ENCODE results near the gene ZNF76.

Gene ZNF76

DNA sequence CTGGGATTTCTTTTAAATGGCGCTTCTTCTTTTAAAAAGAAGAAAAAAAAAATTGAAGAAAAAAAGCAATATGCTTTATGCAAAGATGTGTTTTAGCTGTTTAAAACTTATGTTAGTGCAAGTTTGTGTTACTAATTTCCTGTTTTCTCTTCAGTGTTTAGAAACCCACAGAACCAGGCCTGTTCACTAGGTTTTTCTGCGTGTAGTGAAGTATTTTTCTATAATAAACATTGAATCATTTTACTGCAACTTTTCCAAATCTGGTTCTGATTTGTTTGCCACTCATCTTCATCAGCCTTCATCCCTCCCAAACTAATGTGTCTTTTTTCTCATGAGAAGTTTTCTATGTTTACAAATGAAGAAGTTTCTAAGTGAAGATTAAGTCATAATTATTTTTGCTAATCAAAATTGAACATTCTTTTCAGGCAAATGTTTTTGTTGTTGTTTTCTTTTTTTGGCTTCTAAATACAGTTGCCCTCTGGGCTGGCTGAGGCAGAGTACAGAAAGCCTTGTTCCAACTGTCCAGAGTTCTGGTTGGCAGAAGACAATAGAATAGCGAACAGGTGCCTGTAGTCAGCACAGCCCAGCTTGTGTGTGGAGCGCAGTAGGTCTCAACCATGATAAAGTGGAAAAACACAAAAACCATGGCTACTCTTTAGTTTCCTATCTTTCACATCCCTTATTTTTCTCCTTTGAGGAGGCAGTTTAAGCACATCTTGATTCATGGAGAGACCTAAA lies 14.5 kb downstream of the ZNF76 start:
- no peak for DNase-seq

GRCh38 chr6:35275744-35276260 lies 16.3 kb downstream of the ZNF76 start:
- no peak for DNase-seq

- DNase-seq = no peak
Observed at GRCh38 chr6:35278708-35279107, 19.2 kb downstream of the ZNF76 start.

DNA sequence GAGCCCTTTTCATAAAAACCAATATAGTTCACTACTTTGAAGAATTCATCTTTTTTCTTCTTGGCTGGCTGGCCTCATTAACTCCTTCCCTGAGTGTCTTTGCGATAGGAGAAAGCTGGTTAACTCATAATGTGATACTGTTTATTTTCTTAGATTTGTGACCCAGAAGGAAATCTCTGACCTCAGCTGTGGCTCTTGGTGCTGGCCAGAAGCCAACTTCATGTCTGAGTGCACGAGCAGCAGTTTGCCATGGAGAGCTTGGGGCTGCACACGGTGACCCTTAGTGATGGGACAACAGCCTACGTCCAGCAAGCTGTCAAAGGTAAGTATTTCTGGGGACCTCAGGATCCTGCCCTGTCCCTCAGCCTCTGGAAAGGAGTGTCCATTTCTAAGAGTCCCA lies 21.4 kb downstream of the ZNF76 start:
- DNase-seq = no peak

DNA sequence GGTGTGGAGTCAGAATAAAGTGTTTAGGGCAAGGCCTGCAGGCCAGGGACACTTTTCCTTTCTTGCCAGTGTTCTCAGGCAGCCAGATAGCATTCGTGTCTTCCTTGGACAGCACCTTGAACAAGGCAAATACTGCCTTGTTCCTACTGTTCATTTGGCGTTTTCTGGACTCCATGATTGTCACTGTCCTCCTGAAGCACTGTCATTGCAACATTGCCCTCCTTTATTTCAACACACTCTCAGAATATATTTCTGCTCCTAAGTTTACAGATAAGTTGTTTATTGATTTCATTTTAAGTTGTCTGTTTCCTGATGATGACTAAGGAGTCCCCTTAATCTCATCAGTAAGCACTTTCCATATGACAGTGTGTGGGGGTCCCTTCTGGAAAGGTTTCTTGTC lies 22.9 kb downstream of the ZNF76 start:
- DNase-seq = no peak

DNA sequence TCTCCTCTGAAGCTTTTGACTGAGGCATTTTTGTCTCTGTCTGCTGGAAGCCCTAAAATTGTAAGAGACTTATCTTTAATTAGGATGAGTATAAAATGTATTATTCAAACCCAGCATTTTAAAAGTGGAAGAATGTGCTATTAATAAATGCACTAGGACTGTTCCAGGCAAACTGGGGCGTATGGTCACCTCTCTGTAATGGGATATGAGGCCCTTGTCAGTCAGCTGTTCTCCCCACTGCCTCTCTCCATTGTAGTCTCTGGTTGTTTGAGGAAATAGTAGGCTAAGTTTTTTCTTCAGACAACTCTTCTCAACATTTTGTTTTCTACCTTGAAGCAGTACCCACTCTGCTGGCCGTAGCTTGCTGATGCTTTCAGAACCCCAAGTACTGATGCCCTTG lies 23.8 kb downstream of the ZNF76 start:
- DNase-seq = no peak

DNA sequence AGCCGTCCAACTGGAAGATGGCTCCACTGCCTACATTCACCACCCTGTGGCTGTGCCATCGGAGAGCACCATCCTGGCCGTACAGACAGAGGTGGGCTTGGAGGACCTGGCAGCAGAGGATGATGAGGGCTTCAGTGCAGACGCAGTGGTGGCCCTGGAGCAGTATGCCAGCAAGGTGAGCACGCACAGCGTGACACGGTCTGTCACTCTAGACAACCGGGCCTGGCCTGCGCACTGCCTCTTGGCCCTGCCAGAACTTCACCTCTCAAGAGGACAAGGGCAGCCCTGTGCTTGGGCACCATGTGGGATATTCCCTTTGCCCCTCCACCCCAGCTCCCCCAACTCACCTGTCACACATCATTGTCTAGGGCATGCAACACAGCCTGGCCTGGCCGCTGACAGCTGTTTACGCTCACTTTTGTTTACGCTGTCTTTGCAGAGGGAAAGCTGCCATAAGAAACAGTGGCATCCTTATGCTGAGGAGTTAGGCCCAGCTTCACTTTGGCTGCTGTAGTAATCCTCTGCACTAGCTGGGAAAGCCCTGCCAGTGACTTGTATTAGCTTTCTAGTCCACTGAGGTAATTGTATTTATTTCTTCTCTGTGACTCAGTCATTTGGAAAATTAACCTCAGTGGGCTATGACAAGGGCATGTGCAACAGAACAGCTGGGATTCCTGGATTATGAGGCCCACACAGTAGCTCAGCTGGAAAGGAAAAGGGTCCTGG lies 28.3 kb downstream of the ZNF76 start:
- DNase-seq = no peak

DNA sequence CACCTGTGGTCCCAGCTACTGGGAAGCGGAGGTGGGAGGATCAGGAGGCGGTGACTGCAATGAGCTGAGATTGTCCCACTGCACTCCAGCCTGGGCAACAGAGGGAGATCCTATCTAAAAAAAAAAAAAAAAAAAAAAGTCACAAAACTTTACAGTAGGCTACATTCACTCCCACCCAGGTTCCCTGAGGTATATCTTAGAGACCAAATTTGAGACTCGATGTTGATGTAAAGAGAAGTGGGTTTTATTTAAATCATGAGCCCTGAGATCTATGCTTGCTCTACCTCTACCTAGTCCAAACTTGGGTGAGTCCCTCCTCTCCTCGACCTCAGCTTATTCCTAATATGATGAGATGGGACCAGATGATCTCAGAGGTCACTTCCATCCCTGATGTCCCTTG lies 29.3 kb downstream of the ZNF76 start:
- no peak for DNase-seq

- DNase-seq = no peak
Observed at GRCh38 chr6:35291491-35291890, 32.0 kb downstream of the ZNF76 start.

DNA sequence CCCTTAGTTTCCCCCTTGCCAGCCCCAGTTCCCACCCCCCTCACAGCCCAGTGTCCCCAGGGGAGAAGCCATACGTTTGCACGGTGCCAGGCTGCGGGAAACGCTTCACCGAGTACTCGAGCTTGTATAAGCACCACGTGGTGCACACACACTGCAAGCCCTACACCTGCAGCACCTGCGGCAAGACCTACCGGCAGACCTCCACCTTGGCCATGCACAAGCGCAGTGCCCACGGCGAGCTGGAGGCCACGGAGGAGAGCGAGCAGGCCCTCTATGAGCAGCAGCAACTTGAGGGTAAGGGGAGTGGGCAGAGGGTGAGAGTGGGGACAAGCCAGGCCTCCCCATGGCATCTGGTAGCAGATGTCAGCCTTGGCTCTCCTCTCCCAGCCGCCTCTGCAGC lies 33.0 kb downstream of the ZNF76 start:
- no peak for DNase-seq

DNA sequence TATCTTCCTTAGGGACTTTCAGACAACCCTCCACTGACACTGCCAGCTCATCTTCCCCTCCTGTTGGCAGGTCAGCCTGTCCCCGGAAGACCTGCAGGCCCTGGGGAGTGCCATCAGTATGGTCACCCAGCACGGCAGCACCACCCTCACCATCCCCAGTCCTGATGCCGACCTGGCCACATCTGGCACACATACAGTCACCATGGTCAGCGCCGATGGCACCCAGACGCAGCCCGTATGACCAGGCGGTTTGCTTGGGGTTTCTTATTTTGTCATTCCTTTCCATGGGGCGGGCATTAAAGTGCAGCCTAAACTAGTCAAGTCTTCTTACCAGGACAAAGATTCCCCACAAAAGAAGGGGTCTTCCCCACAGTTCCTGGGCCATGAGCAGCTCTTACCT lies 34.1 kb downstream of the ZNF76 start:
- no peak for DNase-seq

- DNase-seq = peak; percentile 66 to 68
Observed at GRCh38 chr6:35294308-35294945, 34.9 kb downstream of the ZNF76 start.

- DNase-seq = no peak
Observed at GRCh38 chr6:35295036-35295435, 35.5 kb downstream of the ZNF76 start.

GRCh38 chr6:35295521-35296315 lies 36.2 kb downstream of the ZNF76 start:
- DNase-seq = no peak

DNA sequence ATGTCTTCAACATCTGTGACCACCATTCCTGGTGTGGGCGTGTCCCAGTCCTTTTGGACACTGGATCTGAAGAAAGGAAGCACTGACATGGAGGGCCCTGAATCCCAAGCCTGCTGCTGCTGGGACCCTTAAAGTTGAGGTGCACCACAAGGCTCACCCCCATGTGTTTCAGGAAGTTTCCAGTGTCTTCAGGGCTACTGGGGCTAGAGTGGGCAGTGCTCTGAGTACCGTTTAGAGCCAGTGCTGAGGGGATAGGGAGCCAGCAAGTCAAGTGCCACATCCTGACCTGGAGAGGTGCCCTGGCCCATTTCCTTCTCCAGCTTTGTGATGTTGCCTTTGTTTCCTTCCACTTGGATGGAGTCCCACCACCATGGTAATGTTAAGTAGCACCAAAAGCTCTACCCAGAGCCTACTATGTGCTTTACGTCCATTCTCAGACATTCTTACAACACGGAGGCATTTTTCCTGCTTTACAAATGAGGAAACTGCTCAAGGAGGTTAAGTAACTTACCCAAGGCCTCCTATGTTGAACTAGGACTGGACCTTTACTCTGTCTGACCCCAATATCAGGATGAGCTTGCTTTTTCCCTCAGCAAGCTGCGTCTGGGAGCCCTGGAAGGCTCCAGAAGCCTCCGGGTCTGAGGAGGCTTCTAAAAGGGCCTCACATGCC lies 37.5 kb downstream of the ZNF76 start:
- DNase-seq = no peak

DNA sequence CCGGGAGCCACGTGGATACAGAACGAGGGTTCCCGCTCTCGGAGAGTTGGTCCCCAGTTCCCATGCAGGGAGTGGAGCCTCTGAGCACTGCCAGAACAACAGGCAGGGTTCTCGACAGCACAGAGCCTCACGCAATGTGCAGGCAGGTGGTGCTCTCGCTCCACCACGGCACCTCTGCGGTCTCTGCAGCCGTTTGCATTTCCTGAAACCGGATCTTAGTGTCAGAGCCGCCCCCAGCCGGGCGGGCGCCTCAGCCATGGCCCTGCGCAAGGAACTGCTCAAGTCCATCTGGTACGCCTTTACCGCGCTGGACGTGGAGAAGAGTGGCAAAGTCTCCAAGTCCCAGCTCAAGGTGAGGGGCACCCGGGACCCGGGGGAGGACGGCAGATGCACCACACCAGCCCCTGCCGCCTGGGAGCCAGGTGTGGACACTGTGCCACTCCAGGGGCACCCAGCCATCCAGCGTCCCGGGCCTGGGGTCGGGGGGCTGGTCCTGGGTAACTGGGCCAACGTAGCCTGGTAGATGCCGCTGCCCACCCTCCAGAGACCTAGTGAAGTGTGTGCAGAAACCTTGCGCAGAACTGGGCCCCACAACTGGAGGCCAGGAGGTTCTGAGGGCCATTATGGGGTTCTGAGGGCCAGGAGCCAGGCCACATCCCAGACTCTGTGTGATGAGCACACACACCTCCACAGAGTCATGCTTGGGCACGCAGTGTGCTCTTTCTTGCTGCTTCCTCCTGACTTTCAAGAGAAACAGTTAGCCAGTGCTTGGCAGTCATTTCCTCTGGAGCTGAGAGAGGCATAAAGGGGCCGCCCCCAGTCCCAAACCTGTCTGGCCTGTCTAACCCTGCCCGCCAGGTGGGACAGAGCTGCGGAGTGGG lies 38.3 kb downstream of the ZNF76 start, which contains the start of gene DEF6:
TSS of gene DEF6 (plus strand) at position 218 of the 881 bp plus-strand sequence. CDS start at position 257, 39 bp downstream.
- DNase-seq = peak; percentile 91

- DNase-seq = peak in 1 of 2 donors; percentile 24
Observed at GRCh38 chr6:35298625-35299140, 39.1 kb downstream of the ZNF76 start.

DNA sequence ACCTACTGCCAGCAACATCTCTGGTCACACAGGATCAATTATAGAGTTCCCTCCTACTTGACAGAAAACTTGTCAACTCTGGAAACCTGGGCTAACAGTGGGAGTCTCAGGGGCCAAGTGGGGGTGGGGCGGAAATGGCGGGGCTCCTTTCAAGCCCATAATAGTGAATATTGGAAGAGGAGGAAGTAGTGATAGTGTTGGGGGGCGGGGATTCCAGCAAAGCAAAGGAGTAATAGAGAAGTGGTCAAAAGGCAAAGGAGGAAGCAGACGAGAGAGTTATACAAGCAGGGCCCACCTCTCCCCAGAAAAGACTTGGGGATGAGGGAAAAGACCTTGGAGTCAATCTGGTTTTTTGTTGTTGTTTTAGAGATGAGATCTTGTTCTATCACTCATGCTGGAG lies 40.1 kb downstream of the ZNF76 start:
- DNase-seq = peak; percentile 47 to 68

GRCh38 chr6:35300848-35301247 lies 41.3 kb downstream of the ZNF76 start:
- peak; percentile 45 to 68 for DNase-seq

DNA sequence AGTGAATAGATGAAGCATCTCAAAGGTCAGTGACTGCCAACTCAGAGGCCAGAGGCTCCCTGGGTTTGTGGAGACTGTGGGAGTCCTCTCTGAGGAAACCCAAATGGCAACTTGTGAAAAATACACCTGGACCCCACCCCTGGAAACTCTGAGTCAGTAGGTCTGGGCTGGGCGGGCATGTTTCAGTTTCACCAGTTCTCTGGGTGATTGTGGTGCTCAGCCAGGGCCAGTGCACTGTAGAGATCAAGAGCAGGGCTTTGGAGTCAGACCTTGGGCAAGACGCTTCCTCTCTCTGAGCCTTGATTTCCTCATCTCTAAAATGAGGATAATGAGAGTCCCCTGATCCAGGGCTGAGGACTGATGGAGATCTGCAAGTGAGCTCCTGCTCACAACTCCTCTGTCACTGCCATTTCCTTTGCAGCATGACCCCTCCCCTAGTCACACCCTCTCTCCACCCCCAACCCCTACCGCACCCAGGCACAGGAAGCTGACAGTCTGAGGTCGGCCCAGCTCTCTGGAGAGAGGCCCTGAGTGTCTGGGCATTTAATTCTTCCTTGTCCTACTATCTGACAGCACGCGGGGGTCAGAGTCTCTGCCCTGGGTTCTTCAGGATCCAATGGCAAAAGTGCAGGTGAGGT lies 43.2 kb downstream of the ZNF76 start:
- DNase-seq = peak; percentile 86 to 89
